WTC11 (cell line): ENCODE results near the gene GPR137B. TPM values are rescaled to one million over a fixed set of nuclear protein-coding genes. Genes with fewer than 3 reads are reported as not detected.

Experiments
- ATAC-seq: fragments of 200-7000 bp; cut with Tn5 transposase; 2 replicates; pipeline ENCODE4 v1.10.0; 2021; ENCODE audit warnings: mild to moderate bottlenecking, moderate library complexity
- CTCF ChIA-PET: fragments of 300-600 bp; sonication (Branson Sonifier 250); formaldehyde crosslinking; loops from one replicate; lab custom pipeline; 2021; ENCODE audit warnings: antibody characterized with exemption; lab: Charles Lee
- POLR2A ChIA-PET: fragments of 350-600 bp; sonication (Branson Sonifier 250); formaldehyde crosslinking; loops from one replicate; lab custom pipeline; 2021; ENCODE audit warnings: antibody characterized with exemption; lab: Charles Lee
- DNase-seq: peaks from one replicate; pipeline ENCODE4 v3.0.0; 2021; ENCODE audit warnings: low spot score
- H3K27ac Mint-ChIP-seq: 2 replicates; pipeline ENCODE4 v1.8.0; 2021; ENCODE audit warnings: mixed read lengths
- H3K27me3 Mint-ChIP-seq: 2 replicates; pipeline ENCODE4 v1.8.0; 2021; ENCODE audit warnings: low read depth, mild to moderate bottlenecking, moderate library complexity, mixed read lengths
- H3K36me3 Mint-ChIP-seq: 2 replicates; pipeline ENCODE4 v1.8.0; 2021; ENCODE audit warnings: mixed read lengths
- H3K4me1 Mint-ChIP-seq: 2 replicates; pipeline ENCODE4 v1.8.0; 2022; ENCODE audit warnings: mixed read lengths
- H3K4me3 Mint-ChIP-seq: 2 replicates; pipeline ENCODE4 v1.8.0; 2021; ENCODE audit warnings: mild to moderate bottlenecking, moderate library complexity, mixed read lengths
- H3K9me3 Mint-ChIP-seq: 2 replicates; pipeline ENCODE4 v1.8.0; 2021; ENCODE audit warnings: mixed read lengths
- AFF4 ChIP-seq: sonication (generic); formaldehyde crosslinking; IDR thresholded peaks from 2 replicates; pipeline ENCODE4 v1.8.1; 2023; ENCODE audit warnings: mild to moderate bottlenecking, missing genetic modification reagents, borderline replicate concordance
- CREB1 ChIP-seq: sonication (generic); formaldehyde crosslinking; IDR thresholded peaks from 2 replicates; pipeline ENCODE4 v1.8.0; 2023; ENCODE audit warnings: mild to moderate bottlenecking, missing genetic modification reagents
- E2F1 ChIP-seq: sonication (generic); formaldehyde crosslinking; IDR thresholded peaks from 2 replicates; pipeline ENCODE4 v1.8.0; 2022; ENCODE audit warnings: mild to moderate bottlenecking, missing genetic modification reagents
- ETV6 ChIP-seq: sonication (generic); formaldehyde crosslinking; IDR thresholded peaks from 2 replicates; pipeline ENCODE4 v1.8.1; 2022; ENCODE audit warnings: mild to moderate bottlenecking, missing genetic modification reagents
- FOXJ3 ChIP-seq: sonication (generic); formaldehyde crosslinking; IDR thresholded peaks from 2 replicates; pipeline ENCODE4 v1.9.0; 2021; ENCODE audit warnings: missing genetic modification reagents, mild to moderate bottlenecking, borderline replicate concordance
- FOXP1 ChIP-seq: sonication (generic); formaldehyde crosslinking; IDR thresholded peaks from 2 replicates; pipeline ENCODE4 v1.8.0; 2022; ENCODE audit warnings: missing genetic modification reagents, mild to moderate bottlenecking, moderate library complexity, borderline replicate concordance
- FOXP4 ChIP-seq: sonication (generic); formaldehyde crosslinking; IDR thresholded peaks from 2 replicates; pipeline ENCODE4 v1.8.0; 2022; ENCODE audit warnings: mild to moderate bottlenecking, missing genetic modification reagents
- MXD4 ChIP-seq: fragments of 250-450 bp; sonication (Bioruptor Pico); IDR thresholded peaks from 2 replicates; pipeline ENCODE4 v1.8.0; 2021; ENCODE audit warnings: mild to moderate bottlenecking, moderate library complexity, borderline replicate concordance
- NFE2L1 ChIP-seq: sonication (generic); formaldehyde crosslinking; IDR thresholded peaks from 2 replicates; pipeline ENCODE4 v1.8.1; 2023; ENCODE audit warnings: missing genetic modification reagents
- OVOL2 ChIP-seq: fragments of 250-450 bp; sonication (Bioruptor Pico); IDR thresholded peaks from 2 replicates; pipeline ENCODE4 v1.9.0; 2021; ENCODE audit warnings: mild to moderate bottlenecking, borderline replicate concordance
- PREB ChIP-seq: sonication (generic); formaldehyde crosslinking; IDR thresholded peaks from 2 replicates; pipeline ENCODE4 v1.8.1; 2022; ENCODE audit warnings: mild to moderate bottlenecking, missing genetic modification reagents, moderate library complexity, borderline replicate concordance
- TCF7 ChIP-seq: sonication (generic); formaldehyde crosslinking; IDR thresholded peaks from 2 replicates; pipeline ENCODE4 v1.8.0; 2022; ENCODE audit warnings: mild to moderate bottlenecking, low read depth, missing genetic modification reagents, moderate library complexity
- ZNF219 ChIP-seq: sonication (generic); formaldehyde crosslinking; IDR thresholded peaks from 2 replicates; pipeline ENCODE4 v1.8.0; 2023; ENCODE audit warnings: missing genetic modification reagents, mild to moderate bottlenecking, borderline replicate concordance
- ZNF263 ChIP-seq: sonication (generic); formaldehyde crosslinking; IDR thresholded peaks from 2 replicates; pipeline ENCODE4 v1.8.1; 2022; ENCODE audit warnings: low read depth, mild to moderate bottlenecking, moderate library complexity, missing genetic modification reagents
- ZNF512 ChIP-seq: sonication (generic); formaldehyde crosslinking; IDR thresholded peaks from 2 replicates; pipeline ENCODE4 v1.8.1; 2022; ENCODE audit warnings: missing genetic modification reagents, borderline replicate concordance
- ZSCAN18 ChIP-seq: fragments of 250-450 bp; sonication (Bioruptor Pico); IDR thresholded peaks from 2 replicates; pipeline ENCODE4 v2.1.2; 2022; ENCODE audit warnings: mild to moderate bottlenecking, moderate library complexity
- total RNA-seq: library from RNA; stranded (reverse); gene quantifications from 3 replicates; pipeline ENCODE4 v1.2.3, GENCODE V29; 2021
- TF ChIP-seq, protein P1 (sequence below): sonication (generic); formaldehyde crosslinking; IDR thresholded peaks from 2 replicates; pipeline ENCODE4 v1.8.0; 2022; ENCODE audit warnings: mild to moderate bottlenecking, missing genetic modification reagents
- TF ChIP-seq, protein P2 (sequence below): sonication (generic); formaldehyde crosslinking; IDR thresholded peaks from 2 replicates; pipeline ENCODE4 v1.8.1; 2023; ENCODE audit warnings: mild to moderate bottlenecking, missing genetic modification reagents

The GPR137B gene
- total RNA-seq, 1 experiment from 2014 or later: 6.3 TPM

DNA sequence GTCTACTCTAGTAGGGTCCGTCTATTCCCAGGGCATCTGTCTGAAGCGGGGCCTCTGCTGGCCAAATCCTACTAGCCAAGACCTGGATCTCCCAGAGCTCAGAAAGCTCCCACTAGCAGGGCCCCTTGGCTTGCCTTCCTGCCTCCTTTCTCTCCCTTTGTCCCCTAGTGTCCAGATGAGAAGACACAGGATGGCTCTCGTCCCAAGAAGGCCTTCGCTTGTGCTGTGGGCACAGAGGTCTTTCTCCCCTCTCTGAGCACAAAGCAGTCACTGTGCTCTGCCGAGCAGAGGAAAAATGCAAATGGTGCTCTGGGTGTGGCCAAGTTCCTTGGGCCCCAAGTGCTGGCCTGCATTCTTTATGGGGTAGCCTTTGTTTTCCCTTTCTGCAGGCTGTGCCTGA is 13.0 kb upstream of the GPR137B start:
- ChIA-PET POLR2A (no interaction called here), CTCF (interaction anchor here (1.3 to 1.9 kb wide), 3 partner anchors 8 to 21 kb away, joined by 3 to 9 read pairs (median 3); no protein-coding TSS in a partner anchor)
- Mint-ChIP-seq H3K36me3 (no peaks in the 10 kb centered on the region), H3K27ac (peak overlapping the region; percentile 84; the same call in 1 of the 2 replicates), H3K4me3 (no peak overlapping the region), H3K9me3 (no peaks in the 10 kb centered on the region; the same call in 1 of the 2 replicates), H3K27me3 (no peaks in the 10 kb centered on the region; the same call in 1 of the 2 replicates), H3K4me1 (peaks cover 20% of the 10 kb centered on the region)
- DNase-seq: peak; percentile 37
- ATAC-seq: peak; percentile 93
- TF ChIP-seq, protein P1, sequence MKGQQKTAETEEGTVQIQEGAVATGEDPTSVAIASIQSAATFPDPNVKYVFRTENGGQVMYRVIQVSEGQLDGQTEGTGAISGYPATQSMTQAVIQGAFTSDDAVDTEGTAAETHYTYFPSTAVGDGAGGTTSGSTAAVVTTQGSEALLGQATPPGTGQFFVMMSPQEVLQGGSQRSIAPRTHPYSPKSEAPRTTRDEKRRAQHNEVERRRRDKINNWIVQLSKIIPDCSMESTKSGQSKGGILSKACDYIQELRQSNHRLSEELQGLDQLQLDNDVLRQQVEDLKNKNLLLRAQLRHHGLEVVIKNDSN (CRISPR knock-in tag): no peak
- no peak for TF ChIP-seq ZNF512
- no peak for TF ChIP-seq ZNF219 (CRISPR knock-in tag)
- no peak for TF ChIP-seq NFE2L1
- no peak for TF ChIP-seq MXD4 (CRISPR knock-in tag)
- TF ChIP-seq, protein P2, sequence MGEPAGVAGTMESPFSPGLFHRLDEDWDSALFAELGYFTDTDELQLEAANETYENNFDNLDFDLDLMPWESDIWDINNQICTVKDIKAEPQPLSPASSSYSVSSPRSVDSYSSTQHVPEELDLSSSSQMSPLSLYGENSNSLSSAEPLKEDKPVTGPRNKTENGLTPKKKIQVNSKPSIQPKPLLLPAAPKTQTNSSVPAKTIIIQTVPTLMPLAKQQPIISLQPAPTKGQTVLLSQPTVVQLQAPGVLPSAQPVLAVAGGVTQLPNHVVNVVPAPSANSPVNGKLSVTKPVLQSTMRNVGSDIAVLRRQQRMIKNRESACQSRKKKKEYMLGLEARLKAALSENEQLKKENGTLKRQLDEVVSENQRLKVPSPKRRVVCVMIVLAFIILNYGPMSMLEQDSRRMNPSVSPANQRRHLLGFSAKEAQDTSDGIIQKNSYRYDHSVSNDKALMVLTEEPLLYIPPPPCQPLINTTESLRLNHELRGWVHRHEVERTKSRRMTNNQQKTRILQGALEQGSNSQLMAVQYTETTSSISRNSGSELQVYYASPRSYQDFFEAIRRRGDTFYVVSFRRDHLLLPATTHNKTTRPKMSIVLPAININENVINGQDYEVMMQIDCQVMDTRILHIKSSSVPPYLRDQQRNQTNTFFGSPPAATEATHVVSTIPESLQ (CRISPR knock-in tag): no peak
- TF ChIP-seq ETV6 (CRISPR knock-in tag): no peak
- no peak for TF ChIP-seq ZNF263 (CRISPR knock-in tag)
- no peak for TF ChIP-seq ZSCAN18 (CRISPR knock-in tag)
- TF ChIP-seq FOXP1: no peak
- TF ChIP-seq CREB1 (CRISPR knock-in tag): no peak
- TF ChIP-seq PREB: no peak
- TF ChIP-seq FOXP4 (CRISPR knock-in tag): no peak
- TF ChIP-seq OVOL2: no peak

- Mint-ChIP-seq H3K4me1 (peaks cover 20% of the 10 kb centered on the region), H3K36me3 (no peaks in the 10 kb centered on the region), H3K4me3 (no peak overlapping the region), H3K27me3 (no peaks in the 10 kb centered on the region), H3K27ac (no peak overlapping the region), H3K9me3 (no peaks in the 10 kb centered on the region; the same call in 1 of the 2 replicates)
- ATAC-seq (no peak), DNase-seq (no peak)
- CTCF ChIA-PET: interaction anchor here (1.3 kb wide), 1 partner anchor 22 kb away, joined by 3 read pairs; no protein-coding TSS in a partner anchor
- POLR2A ChIA-PET: no interaction called here
- TF ChIP-seq NFE2L1 (no peak), FOXP4 (CRISPR knock-in tag) (no peak), E2F1 (CRISPR knock-in tag) (no peak), TCF7 (CRISPR knock-in tag) (no peak), FOXJ3 (no peak), ZNF219 (CRISPR knock-in tag) (no peak), AFF4 (no peak)
Observed at GRCh38 chr1:236130372-236130771, 12.0 kb upstream of the GPR137B start.
